H1 (cell line): ENCODE results near the gene FKBP2. TPM values are rescaled to one million over a fixed set of nuclear protein-coding genes. Genes with fewer than 3 reads are reported as not detected.

Source experiments
- CTCF ChIA-PET: fragments of 300-600 bp; sonication (Branson Sonifier 250); formaldehyde crosslinking; loops from one replicate; lab custom pipeline; 2021; ENCODE audit not compliant: partially characterized antibody; lab: Charles Lee
- POLR2A ChIA-PET: fragments of 300-600 bp; sonication (Branson Sonifier 250); formaldehyde crosslinking; loops from one replicate; lab custom pipeline; 2021; ENCODE audit warnings: inconsistent platforms; ENCODE audit not compliant: partially characterized antibody; lab: Charles Lee
- DNase-seq, 2 experiments: peaks; one replicate each; pipeline versions ENCODE4 v3.0.0 to v3.0.0-alpha.2; 2010 to 2022; ENCODE audit warnings: low spot score in 2 of 2, low read depth in 1 of 2, mixed read lengths in 1 of 2
- FAIRE-seq: peaks from 2 replicates; lab custom pipeline; 2011; peaks lifted over from hg19 to GRCh38; lab: Jason Lieb, UNC
- H2AFZ ChIP-seq: 2 replicates; pipeline ENCODE4 v1.8.1; 2012; ENCODE audit warnings: low read length, inconsistent platforms
- H2AK5ac ChIP-seq: 2 replicates; pipeline ENCODE4 v1.6.1; 2013; ENCODE audit warnings: low read depth, low read length
- H2BK120ac ChIP-seq: replicated peaks from 2 replicates; pipeline ENCODE3; 2013; ENCODE audit warnings: low read depth, low read length, inconsistent platforms
- H2BK12ac ChIP-seq: 2 replicates; pipeline ENCODE4 v1.6.1; 2013; ENCODE audit warnings: low read depth, low read length
- H2BK15ac ChIP-seq: 2 replicates; pipeline ENCODE4 v1.6.1; 2013; ENCODE audit warnings: low read length
- H2BK20ac ChIP-seq: 2 replicates; pipeline ENCODE4 v1.6.1; 2013; ENCODE audit warnings: low read length
- H2BK5ac ChIP-seq: 2 replicates; pipeline ENCODE4 v1.6.1; 2013; ENCODE audit warnings: low read depth, low read length
- H3K14ac ChIP-seq: 2 replicates; pipeline ENCODE4 v1.6.1; 2013; ENCODE audit warnings: inconsistent platforms; ENCODE audit not compliant: insufficient read length
- H3K18ac ChIP-seq: 2 replicates; pipeline ENCODE4 v1.6.1; 2013; ENCODE audit warnings: low read length; ENCODE audit errors: extremely low read depth
- H3K23ac ChIP-seq: 2 replicates; pipeline ENCODE4 v1.6.1; 2013; ENCODE audit warnings: inconsistent platforms; ENCODE audit not compliant: insufficient read length
- H3K23me2 ChIP-seq: 2 replicates; pipeline ENCODE4 v1.6.1; 2013; ENCODE audit warnings: low read depth, low read length
- H3K27ac ChIP-seq: 2 replicates; pipeline ENCODE4 v1.6.1; 2011; ENCODE audit warnings: low read depth, low read length, inconsistent platforms
- H3K27me3 ChIP-seq, 4 experiments: replicated peaks in 1 of 4; 1 replicate in 1 of 4; 2 replicates in 3 of 4; pipeline versions ENCODE4 v1.6.1 to v1.8.1; 2011 to 2013; ENCODE audit warnings: low read length in 3 of 4, mild to moderate bottlenecking in 3 of 4, inconsistent platforms in 2 of 4, mixed read lengths in 2 of 4, moderate library complexity in 1 of 4; ENCODE audit not compliant: control insufficient read depth in 3 of 4, insufficient read depth in 3 of 4; ENCODE audit errors: extremely low read depth in 1 of 4
- H3K36me3 ChIP-seq, 4 experiments: 2 replicates each; pipeline versions ENCODE4 v1.6.1 to v1.8.1; 2011 to 2013; ENCODE audit warnings: mild to moderate bottlenecking in 4 of 4, low read length in 3 of 4, moderate library complexity in 2 of 4, control low read depth in 1 of 4, inconsistent platforms in 1 of 4; ENCODE audit not compliant: insufficient read depth in 4 of 4, control insufficient read depth in 2 of 4
- H3K4ac ChIP-seq: replicated peaks from 2 replicates; pipeline ENCODE3; 2013; ENCODE audit warnings: low read length, low read depth, mixed read lengths, inconsistent platforms; ENCODE audit not compliant: insufficient read length
- H3K4me1 ChIP-seq, 4 experiments: replicated peaks in 1 of 4; 1 replicate in 1 of 4; 2 replicates in 3 of 4; pipeline versions ENCODE4 v1.6.1 to v1.8.1; 2011 to 2013; ENCODE audit warnings: low read length in 3 of 4, inconsistent platforms in 2 of 4, mixed read lengths in 1 of 4; ENCODE audit not compliant: insufficient read depth in 4 of 4, control insufficient read depth in 3 of 4
- H3K4me2 ChIP-seq, 2 experiments: 2 replicates each; pipeline versions ENCODE4 v1.6.1 to v1.8.1; 2011 to 2013; ENCODE audit warnings: low read depth in 2 of 2, low read length in 2 of 2, control low read depth in 1 of 2, inconsistent platforms in 1 of 2, mild to moderate bottlenecking in 1 of 2; ENCODE audit not compliant: insufficient read depth in 1 of 2
- H3K4me3 ChIP-seq, 4 experiments: fragments of 200-600, 300-600 bp in 1 of 4; sonication (generic), shearing (Covaris generic), sonication (Bioruptor Twin) in 1 of 4; 2 replicates each; pipeline versions ENCODE4 v1.5.1 to v1.8.1; 2011 to 2016; ENCODE audit warnings: low read length in 4 of 4, low read depth in 3 of 4, control low read depth in 2 of 4, inconsistent platforms in 2 of 4, mild to moderate bottlenecking in 2 of 4, mixed read lengths in 1 of 4, moderate library complexity in 1 of 4; ENCODE audit not compliant: insufficient read depth in 2 of 4; ENCODE audit errors: extremely low read depth in 1 of 4
- H3K56ac ChIP-seq: replicated peaks from 2 replicates; pipeline ENCODE3; 2013; ENCODE audit warnings: low read depth, mild to moderate bottlenecking, mixed read lengths, low read length, inconsistent platforms; ENCODE audit not compliant: insufficient read length
- H3K79me1 ChIP-seq: 2 replicates; pipeline ENCODE4 v1.6.1; 2013; ENCODE audit warnings: low read depth, low read length, control low read depth
- H3K79me2 ChIP-seq, 2 experiments: 2 replicates each; pipeline versions ENCODE4 v1.6.1 to v1.8.1; 2012 to 2013; ENCODE audit warnings: low read length in 2 of 2, mild to moderate bottlenecking in 2 of 2, inconsistent platforms in 1 of 2; ENCODE audit not compliant: insufficient read depth in 2 of 2, control insufficient read depth in 1 of 2
- H3K9ac ChIP-seq, 4 experiments: replicated peaks in 1 of 4; 1 replicate in 1 of 4; 2 replicates in 3 of 4; pipeline versions ENCODE4 v1.6.1 to v1.8.1; 2011 to 2013; ENCODE audit warnings: low read depth in 3 of 4, low read length in 3 of 4, control low read depth in 2 of 4, mild to moderate bottlenecking in 2 of 4, moderate library complexity in 2 of 4, inconsistent platforms in 1 of 4; ENCODE audit errors: extremely low read depth in 1 of 4
- H3K9me3 ChIP-seq, 2 experiments: 2 replicates each; pipeline versions ENCODE4 v1.6.1 to v1.8.1; 2012 to 2013; ENCODE audit warnings: mild to moderate bottlenecking in 2 of 2, moderate library complexity in 2 of 2, control low read depth in 1 of 2, inconsistent platforms in 1 of 2, low read depth in 1 of 2, low read length in 1 of 2, mixed read lengths in 1 of 2; ENCODE audit not compliant: insufficient read depth in 2 of 2
- H4K20me1 ChIP-seq, 2 experiments: replicated peaks in 1 of 2; 2 replicates each; pipeline versions ENCODE3 to v1.8.1; 2011 to 2013; ENCODE audit warnings: inconsistent platforms in 2 of 2, low read length in 2 of 2, mild to moderate bottlenecking in 1 of 2; ENCODE audit not compliant: insufficient read depth in 2 of 2, control insufficient read depth in 1 of 2
- H4K5ac ChIP-seq: 2 replicates; pipeline ENCODE4 v1.6.1; 2013; ENCODE audit warnings: low read length, low read depth, mixed read lengths, inconsistent platforms; ENCODE audit not compliant: insufficient read length
- H4K8ac ChIP-seq: 2 replicates; pipeline ENCODE4 v1.8.0; 2013; ENCODE audit warnings: mild to moderate bottlenecking, moderate library complexity, low read length, inconsistent platforms; ENCODE audit not compliant: insufficient read depth; ENCODE audit errors: extremely low read depth
- H4K91ac ChIP-seq: replicated peaks from 2 replicates; pipeline ENCODE3; 2013; ENCODE audit warnings: low read length, mixed read lengths, inconsistent platforms; ENCODE audit not compliant: insufficient read length
- BCL11A ChIP-seq, 2 experiments: IDR thresholded peaks; one replicate each; pipeline ENCODE4 v1.6.1; 2011; ENCODE audit warnings: low read depth in 2 of 2, low read length in 2 of 2, mild to moderate bottlenecking in 2 of 2
- BRCA1 ChIP-seq: IDR thresholded peaks from 2 replicates; pipeline ENCODE4 v1.6.1; 2012; ENCODE audit warnings: low read depth, low read length, improper control_type of control experiment
- GTF2F1 ChIP-seq: IDR thresholded peaks from 2 replicates; pipeline ENCODE4 v1.6.1; 2012; ENCODE audit warnings: low read depth, low read length, improper control_type of control experiment, borderline replicate concordance
- NANOG ChIP-seq: IDR thresholded peaks from 2 replicates; pipeline ENCODE4 v1.6.1; 2011; ENCODE audit warnings: low read length, low read depth, mild to moderate bottlenecking, inconsistent platforms; ENCODE audit not compliant: insufficient read depth, poor library complexity, severe bottlenecking
- WGBS, 2 experiments: shearing (Covaris generic) in 1 of 2; methylation state at CpG; one replicate each; pipeline versions ENCODE4 v1.1.6 to v1.1.7; 2013 to 2015; ENCODE audit warnings: low lambda C conversion rate in 2 of 2, mixed read lengths in 2 of 2, inconsistent platforms in 1 of 2, low coverage in 1 of 2, missing lambda C conversion rate in 1 of 2; ENCODE audit not compliant: insufficient replicate concordance in 2 of 2, insufficient coverage in 1 of 2, insufficient read length in 1 of 2; ENCODE audit errors: extremely low coverage in 1 of 2, missing lambda C conversion rate in 1 of 2; 5-methylcytosine and 5-hydroxymethylcytosine counted together
- polyA plus RNA-seq, 7 experiments: library from polyadenylated mRNA; depleted of rRNA in 3 of 7; stranded (reverse) in 5 of 7; unstranded in 2 of 7; fragments of >200 nt in 5 of 7; fragments of 200-250 nt in 2 of 7; gene quantifications; 1 replicate in 5 of 7; 2 replicates in 1 of 7; 4 replicates in 1 of 7; pipeline versions ENCODE4 v1.2.1 to v1.2.3, GENCODE V29; 2011 to 2013; ENCODE audit warnings: missing spikeins in 2 of 7, mixed read lengths in 2 of 7
- total RNA-seq: library from RNA; stranded (reverse); fragmentation: NEBNext Ultra II Directional; extraction: Animal tissue kit (Norgen Biotek cat#: 25700); gene quantifications from 2 replicates; pipeline ENCODE4 v1.2.1, GENCODE V29; 2021

Gene FKBP2
- total and polyA plus RNA-seq, 2 of the 8 experiments (the other 6 are each of a cell fraction or from before 2014, with no cell fraction given): 41.7 to 52.5 TPM

DNA sequence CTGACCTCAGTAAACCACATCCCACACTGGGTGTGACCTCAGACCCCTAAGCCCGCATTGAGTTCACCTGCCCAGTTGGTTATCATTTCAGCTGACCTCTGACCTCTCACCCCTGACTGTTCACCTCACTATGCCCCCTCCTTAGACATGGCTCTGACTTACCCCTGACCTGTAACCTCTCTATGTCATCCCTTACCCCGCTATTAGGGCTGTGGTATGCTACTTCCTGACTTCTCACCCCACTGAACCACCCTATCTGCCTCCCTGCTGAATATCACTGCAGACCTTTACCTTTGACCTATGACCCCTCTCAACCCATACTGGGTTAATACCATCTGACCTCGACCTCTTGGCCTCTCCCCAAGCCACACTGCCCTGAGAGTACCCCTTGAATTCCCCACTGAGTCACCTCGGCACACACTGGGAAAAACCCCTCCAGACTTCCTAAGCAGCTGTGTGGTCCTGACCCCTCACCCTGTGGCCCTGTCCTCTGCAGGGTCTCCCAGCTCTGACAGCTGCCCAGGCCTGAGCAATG, 18.7 kb downstream of the FKBP2 start:
- H2BK20ac ChIP-seq: no peak overlapping the region
- H4K5ac ChIP-seq: no peak overlapping the region
- no peak overlapping the region for H3K27ac ChIP-seq
- no peaks in the 10 kb centered on the region for H3K9me3 ChIP-seq
- no peak overlapping the region for H2BK12ac ChIP-seq
- no peak overlapping the region for H3K56ac ChIP-seq
- H3K4me3 ChIP-seq: no peak overlapping the region
- H3K27me3 ChIP-seq: no peaks in the 10 kb centered on the region
- no peak overlapping the region for H2AFZ ChIP-seq
- no peak overlapping the region for H3K4ac ChIP-seq
- no peak overlapping the region for H3K9ac ChIP-seq
- H3K23ac ChIP-seq: no peak overlapping the region
- no peak overlapping the region for H3K18ac ChIP-seq
- POLR2A ChIA-PET: interaction anchor here (1.0 to 7.1 kb wide), 5 partner anchors 7 to 17 kb away, joined by 3 to 101 read pairs (median 4); partner anchors contain the start of gene PPP1R14B
- no peak overlapping the region for H3K4me2 ChIP-seq
- H3K23me2 ChIP-seq: no peaks in the 10 kb centered on the region
- WGBS, 2 experiments: 90% methylated on average over 4 of the region's 4 CpGs; no CpG with 5 or more reads in 1 of the 2 experiments
- FAIRE-seq: no peak
- H2BK15ac ChIP-seq: no peak overlapping the region
- DNase-seq: no peak
- H4K8ac ChIP-seq: no peak overlapping the region
- H3K79me2 ChIP-seq: no peaks in the 10 kb centered on the region
- H2BK120ac ChIP-seq: no peak overlapping the region
- no peak overlapping the region for H4K91ac ChIP-seq
- H4K20me1 ChIP-seq: peaks cover 8 to 24% of the 10 kb centered on the region in 2 experiments
- no peak overlapping the region for H2AK5ac ChIP-seq
- no peaks in the 10 kb centered on the region; a peak in 3 of 7 replicates for H3K4me1 ChIP-seq
- CTCF ChIA-PET: interaction anchor here (0.6 to 2.5 kb wide), 3 partner anchors 9 to 55 kb away, joined by 3 to 10 read pairs (median 4); partner anchors contain the start of gene PLCB3
- no peak overlapping the region for H2BK5ac ChIP-seq
- peaks cover 21 to 86% (median 43%) of the 10 kb centered on the region in 4 experiments for H3K36me3 ChIP-seq
- no peak overlapping the region for H3K14ac ChIP-seq
- no peaks in the 10 kb centered on the region for H3K79me1 ChIP-seq
- no peak for TF ChIP-seq BCL11A (IDR thresholded peaks at IDR 0.05; ENCODE audit: low read depth in 2 of 2, low read length in 2 of 2)
- no peak for TF ChIP-seq BRCA1
- TF ChIP-seq GTF2F1: no peak
- no peak for TF ChIP-seq NANOG
